Stimulated activated CD4-positive, alpha-beta T cell treated with anti-CD3 and anti-CD28 coated beads, Interleukin-4, amount 100 ng/mL, for 48 hours (primary cell): ENCODE measurements around the gene PTPN6.

Experiments
- DNase-seq, 2 donors: peaks; one replicate each; pipeline ENCODE4 v3.0.0-alpha.2; 2020; ENCODE audit warnings: low read depth in 2 of 2

PTPN6 gene

GRCh38 chr12:7009512-7009911 is 58.4 kb downstream of the PTPN6 start:
- no peak for DNase-seq
